HepG2 (cell line): Measurements from ENCODE around the gene THOC2. TPM values are rescaled to one million over a fixed set of nuclear protein-coding genes. Genes with fewer than 3 reads are reported as not detected.

ENCODE experiments used
- ATAC-seq: fragments of 200-7000 bp; cut with Tn5 transposase; 3 replicates; pipeline ENCODE4 v1.9.1; 2020; ENCODE audit warnings: mild to moderate bottlenecking, moderate library complexity
- BruUV-seq: library from RNA; stranded (reverse); fragments of 400-500 nt; replicated peaks from 2 replicates; lab custom pipeline; 2021; lab: Mats Ljungman, UMichigan
- CTCF ChIA-PET: fragments of 300-600 bp; formaldehyde crosslinking; extraction: SDS; loops from one replicate; lab custom pipeline; 2021; ENCODE audit warnings: low total read pairs, inconsistent platforms, low intra/inter-chr PET ratio; lab: Yijun Ruan, JAX
- POLR2A ChIA-PET: fragments of 350-600 bp; sonication (Branson Sonifier 250); formaldehyde crosslinking; loops from one replicate; lab custom pipeline; 2020; ENCODE audit warnings: antibody characterized with exemption, inconsistent platforms; lab: Yijun Ruan, JAX
- DNase-seq: peaks from one replicate; pipeline ENCODE4 v3.0.0-alpha.2; 2015; ENCODE audit warnings: low spot score
- FAIRE-seq: peaks from 3 replicates; lab custom pipeline; 2011; peaks lifted over from hg19 to GRCh38; lab: Jason Lieb, UNC
- H2AFZ ChIP-seq: one replicate; pipeline ENCODE4 v1.6.1; 2011; ENCODE audit warnings: low read length, inconsistent platforms
- H3K27ac ChIP-seq: fragments of 300-600 bp; 3 replicates; pipeline ENCODE4 v1.8.0; 2011; ENCODE audit warnings: mixed run types, mild to moderate bottlenecking, mixed read lengths, low read length, inconsistent platforms; ENCODE audit not compliant: insufficient read depth; ENCODE audit errors: extremely low read length
- H3K27me3 ChIP-seq, 2 experiments: fragments of 200-600 bp in 1 of 2; 2 replicates in 1 of 2; 3 replicates in 1 of 2; pipeline versions ENCODE4 v1.6.0 to v1.8.0; 2011; ENCODE audit warnings: low read length in 2 of 2, mild to moderate bottlenecking in 2 of 2, moderate library complexity in 2 of 2, inconsistent platforms in 1 of 2; ENCODE audit not compliant: insufficient read depth in 2 of 2, control insufficient read depth in 1 of 2
- H3K36me3 ChIP-seq, 2 experiments: fragments of 200-600 bp in 1 of 2; replicated peaks in 1 of 2; 2 replicates in 1 of 2; 3 replicates in 1 of 2; pipeline versions ENCODE4 v1.5.1 to v1.8.0; 2011; ENCODE audit warnings: low read length in 2 of 2, inconsistent platforms in 1 of 2; ENCODE audit not compliant: insufficient read depth in 2 of 2, control insufficient read depth in 1 of 2
- H3K4me1 ChIP-seq: 2 replicates; pipeline ENCODE4 v1.5.1; 2012; ENCODE audit warnings: low read length, inconsistent platforms; ENCODE audit not compliant: insufficient read depth
- H3K4me2 ChIP-seq: 2 replicates; pipeline ENCODE4 v1.6.0; 2011; ENCODE audit warnings: low read depth, low read length, inconsistent platforms
- H3K4me3 ChIP-seq, 3 experiments: fragments of 200-600 bp in 1 of 3; sonication (generic), shearing (Covaris generic) in 1 of 3; replicated peaks in 1 of 3; 2 replicates each; pipeline ENCODE4 v1.5.1; 2011 to 2016; ENCODE audit warnings: low read length in 3 of 3, inconsistent platforms in 2 of 3, low read depth in 2 of 3, mild to moderate bottlenecking in 2 of 3, control low read depth in 1 of 3, mixed read lengths in 1 of 3; ENCODE audit not compliant: insufficient read depth in 1 of 3
- H3K79me2 ChIP-seq: one replicate; pipeline ENCODE4 v1.6.1; 2011; ENCODE audit warnings: low read length, inconsistent platforms; ENCODE audit not compliant: insufficient read depth
- H3K9ac ChIP-seq: 2 replicates; pipeline ENCODE4 v1.6.0; 2011; ENCODE audit warnings: mild to moderate bottlenecking, low read depth, low read length, inconsistent platforms; ENCODE audit not compliant: insufficient read depth
- H3K9me3 ChIP-seq: 2 replicates; pipeline ENCODE4 v1.5.1; 2012; ENCODE audit warnings: mild to moderate bottlenecking, low read length
- H4K20me1 ChIP-seq: 2 replicates; pipeline ENCODE4 v1.6.0; 2011; ENCODE audit warnings: inconsistent platforms, mild to moderate bottlenecking, low read length, moderate library complexity; ENCODE audit not compliant: insufficient read depth
- ATF7 ChIP-seq, 2 experiments: fragments of 450-650 bp in 1 of 2; sonication (generic) in 1 of 2; formaldehyde crosslinking in 1 of 2; IDR thresholded peaks; 2 replicates each; pipeline versions ENCODE4 v1.4.0 to v1.6.1; 2016 to 2020; ENCODE audit warnings: antibody characterized with exemption in 1 of 2, mild to moderate bottlenecking in 1 of 2, missing genetic modification reagents in 1 of 2
- CBX2 ChIP-seq, 2 experiments: fragments of 200-600 bp in 1 of 2; sonication (generic); formaldehyde crosslinking in 1 of 2; IDR thresholded peaks; 2 replicates each; pipeline versions ENCODE4 v1.7.0 to v1.8.1; 2018 to 2022; ENCODE audit warnings: low read depth in 2 of 2, low read length in 1 of 2, mild to moderate bottlenecking in 1 of 2, missing genetic modification reagents in 1 of 2
- ETV6 ChIP-seq: sonication (generic); formaldehyde crosslinking; conservative IDR thresholded peaks from 2 replicates; pipeline ENCODE4 v1.4.0; 2020; ENCODE audit warnings: missing genetic modification reagents
- FOSL2 ChIP-seq: sonication (generic); formaldehyde crosslinking; IDR thresholded peaks from 2 replicates; pipeline ENCODE4 v1.4.0; 2020; ENCODE audit warnings: missing genetic modification reagents
- FOXJ3 ChIP-seq: sonication (generic); formaldehyde crosslinking; IDR thresholded peaks from 2 replicates; pipeline ENCODE4 v1.4.0; 2020; ENCODE audit warnings: missing genetic modification reagents, mild to moderate bottlenecking, borderline replicate concordance
- NFE2L1 ChIP-seq: sonication (generic); formaldehyde crosslinking; IDR thresholded peaks from 2 replicates; pipeline ENCODE4 v1.4.0; 2020; ENCODE audit warnings: missing genetic modification reagents, mild to moderate bottlenecking, borderline replicate concordance
- NFE2L2 ChIP-seq: fragments of 150-350 bp; IDR thresholded peaks from 2 replicates; pipeline ENCODE4 v1.6.1; 2014; ENCODE audit warnings: low read length
- NR1H2 ChIP-seq: sonication (generic); formaldehyde crosslinking; IDR thresholded peaks from 2 replicates; pipeline ENCODE4 v1.8.1; 2022; ENCODE audit warnings: low read depth, missing genetic modification reagents, borderline replicate concordance
- SMAD3 ChIP-seq: sonication (generic); formaldehyde crosslinking; IDR thresholded peaks from 2 replicates; pipeline ENCODE4 v1.4.0; 2020; ENCODE audit warnings: missing genetic modification reagents
- TMF1 ChIP-seq: sonication (generic); formaldehyde crosslinking; IDR thresholded peaks from 2 replicates; pipeline ENCODE4 v1.8.1; 2022; ENCODE audit warnings: low read depth, missing genetic modification reagents
- WGBS: methylation state at CpG from one replicate; pipeline ENCODE4 v1.1.6; 2017; ENCODE audit warnings: low lambda C conversion rate; 5-methylcytosine and 5-hydroxymethylcytosine counted together
- in situ Hi-C: cut with HindIII; loops from 2 replicates; pipeline ENCODE4 v1.10.0; 2017; ENCODE audit warnings: low pct_unique_long_range_greater_than_20kb; ENCODE audit not compliant: extremely low pct_ligation_motif_present
- intact Hi-C: fragments of 100-400 bp; cut with micrococcal nuclease; formaldehyde crosslinking; loops from one replicate; pipeline ENCODE4 v1.10.0; 2022; ENCODE audit not compliant: unreplicated experiment
- polyA plus RNA-seq, 8 experiments: library from polyadenylated mRNA; depleted of rRNA in 3 of 8; stranded (reverse) in 7 of 8; unstranded in 1 of 8; fragments of >200 nt; fragmentation: Illumina TruSeq in 4 of 8; extraction: Trizol in 4 of 8; gene quantifications; 2 replicates each; pipeline versions ENCODE4 v1.2.1 to v1.2.3, GENCODE V29; 2011 to 2016; ENCODE audit warnings: low read depth in 4 of 8, missing spikeins in 1 of 8, mixed read lengths in 1 of 8; ENCODE audit not compliant: insufficient read depth in 1 of 8
- total RNA-seq, 5 experiments: library from RNA; depleted of rRNA; stranded (reverse); fragments of >200 nt; fragmentation: Illumina TruSeq; extraction: Trizol; gene quantifications; 2 replicates each; pipeline ENCODE4 v1.2.3, GENCODE V29; 2016; ENCODE audit warnings: low read depth in 1 of 5
- TF ChIP-seq, protein P1 (sequence below): sonication (generic); formaldehyde crosslinking; IDR thresholded peaks from 2 replicates; pipeline ENCODE4 v1.5.1; 2020; ENCODE audit warnings: mild to moderate bottlenecking, missing genetic modification reagents, moderate library complexity
- TF ChIP-seq, protein P2 (sequence below): sonication (generic); formaldehyde crosslinking; IDR thresholded peaks from 2 replicates; pipeline ENCODE4 v1.5.0; 2020; ENCODE audit warnings: missing genetic modification reagents
- TF ChIP-seq, protein P3 (sequence below), 2 experiments: sonication (generic) in 1 of 2; formaldehyde crosslinking in 1 of 2; IDR thresholded peaks; 2 replicates each; pipeline versions ENCODE4 v1.4.0 to v1.6.1; 2016 to 2020; ENCODE audit warnings: borderline replicate concordance in 1 of 2, low read depth in 1 of 2, mild to moderate bottlenecking in 1 of 2, missing genetic modification reagents in 1 of 2

THOC2 gene
- total and polyA plus RNA-seq, 2 of the 13 experiments (the other 11 are each of a cell fraction or from before 2014, with no cell fraction given): 87.1 to 101 TPM

DNA sequence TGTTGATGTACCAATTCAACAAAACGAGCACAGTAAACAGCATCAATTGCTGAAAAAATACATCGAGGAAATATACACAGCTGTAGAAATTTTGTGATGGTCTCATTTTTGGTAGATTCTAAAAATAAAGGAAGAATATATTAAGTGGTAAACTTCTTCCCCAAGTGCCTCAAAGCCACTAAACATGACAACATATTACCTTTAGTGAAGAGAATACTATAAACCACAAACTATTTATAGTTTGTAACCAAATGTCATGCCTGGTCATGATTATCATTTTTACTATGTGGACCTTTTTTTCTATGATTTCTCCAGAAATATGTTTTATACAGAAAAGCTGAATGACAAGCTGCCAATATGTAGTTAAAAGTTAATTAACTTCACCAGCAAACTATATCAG lies 106.9 kb downstream of the THOC2 start (continued):
- TF ChIP-seq CBX2 (IDR thresholded peaks at IDR 0.05; ENCODE audit: low read depth, low read length): no peak
- TF ChIP-seq CBX2 (CRISPR knock-in tag; IDR thresholded peaks at IDR 0.05; ENCODE audit: low read depth): no peak
- no peak for TF ChIP-seq TMF1 (CRISPR knock-in tag)
- TF ChIP-seq FOXJ3 (CRISPR knock-in tag): no peak
- no peak for TF ChIP-seq ETV6

DNA sequence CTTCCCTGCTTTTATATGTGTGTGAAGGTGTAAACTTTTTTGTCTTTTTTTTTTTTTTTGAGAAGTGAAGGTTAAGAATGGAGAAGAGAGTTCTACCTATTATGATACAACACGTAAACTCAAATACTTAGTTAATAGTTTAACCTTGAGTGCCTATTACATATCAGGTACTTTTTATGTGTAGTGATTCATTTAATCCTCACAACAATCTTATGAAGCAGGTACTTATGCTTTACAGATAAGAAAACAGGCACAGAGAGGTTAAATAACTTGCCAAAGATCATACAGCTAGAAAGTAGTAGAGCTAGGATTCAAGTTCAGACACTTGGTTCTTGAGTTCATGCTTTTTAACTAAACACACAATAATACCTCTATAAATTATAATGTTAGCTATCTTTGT lies 107.4 kb downstream of the THOC2 start:
- WGBS: 100% methylated on average over 1 of the region's 1 CpG
- H3K36me3 ChIP-seq: peaks cover 4 to 32% of the 10 kb centered on the region in 2 experiments; a peak in 4 of 5 replicates
- no TSS peak for BruUV-seq
- TF ChIP-seq, protein P1, sequence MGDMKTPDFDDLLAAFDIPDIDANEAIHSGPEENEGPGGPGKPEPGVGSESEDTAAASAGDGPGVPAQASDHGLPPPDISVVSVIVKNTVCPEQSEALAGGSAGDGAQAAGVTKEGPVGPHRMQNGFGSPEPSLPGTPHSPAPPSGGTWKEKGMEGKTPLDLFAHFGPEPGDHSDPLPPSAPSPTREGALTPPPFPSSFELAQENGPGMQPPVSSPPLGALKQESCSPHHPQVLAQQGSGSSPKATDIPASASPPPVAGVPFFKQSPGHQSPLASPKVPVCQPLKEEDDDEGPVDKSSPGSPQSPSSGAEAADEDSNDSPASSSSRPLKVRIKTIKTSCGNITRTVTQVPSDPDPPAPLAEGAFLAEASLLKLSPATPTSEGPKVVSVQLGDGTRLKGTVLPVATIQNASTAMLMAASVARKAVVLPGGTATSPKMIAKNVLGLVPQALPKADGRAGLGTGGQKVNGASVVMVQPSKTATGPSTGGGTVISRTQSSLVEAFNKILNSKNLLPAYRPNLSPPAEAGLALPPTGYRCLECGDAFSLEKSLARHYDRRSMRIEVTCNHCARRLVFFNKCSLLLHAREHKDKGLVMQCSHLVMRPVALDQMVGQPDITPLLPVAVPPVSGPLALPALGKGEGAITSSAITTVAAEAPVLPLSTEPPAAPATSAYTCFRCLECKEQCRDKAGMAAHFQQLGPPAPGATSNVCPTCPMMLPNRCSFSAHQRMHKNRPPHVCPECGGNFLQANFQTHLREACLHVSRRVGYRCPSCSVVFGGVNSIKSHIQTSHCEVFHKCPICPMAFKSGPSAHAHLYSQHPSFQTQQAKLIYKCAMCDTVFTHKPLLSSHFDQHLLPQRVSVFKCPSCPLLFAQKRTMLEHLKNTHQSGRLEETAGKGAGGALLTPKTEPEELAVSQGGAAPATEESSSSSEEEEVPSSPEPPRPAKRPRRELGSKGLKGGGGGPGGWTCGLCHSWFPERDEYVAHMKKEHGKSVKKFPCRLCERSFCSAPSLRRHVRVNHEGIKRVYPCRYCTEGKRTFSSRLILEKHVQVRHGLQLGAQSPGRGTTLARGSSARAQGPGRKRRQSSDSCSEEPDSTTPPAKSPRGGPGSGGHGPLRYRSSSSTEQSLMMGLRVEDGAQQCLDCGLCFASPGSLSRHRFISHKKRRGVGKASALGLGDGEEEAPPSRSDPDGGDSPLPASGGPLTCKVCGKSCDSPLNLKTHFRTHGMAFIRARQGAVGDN (CRISPR knock-in tag): no peak
- TF ChIP-seq, protein P2, sequence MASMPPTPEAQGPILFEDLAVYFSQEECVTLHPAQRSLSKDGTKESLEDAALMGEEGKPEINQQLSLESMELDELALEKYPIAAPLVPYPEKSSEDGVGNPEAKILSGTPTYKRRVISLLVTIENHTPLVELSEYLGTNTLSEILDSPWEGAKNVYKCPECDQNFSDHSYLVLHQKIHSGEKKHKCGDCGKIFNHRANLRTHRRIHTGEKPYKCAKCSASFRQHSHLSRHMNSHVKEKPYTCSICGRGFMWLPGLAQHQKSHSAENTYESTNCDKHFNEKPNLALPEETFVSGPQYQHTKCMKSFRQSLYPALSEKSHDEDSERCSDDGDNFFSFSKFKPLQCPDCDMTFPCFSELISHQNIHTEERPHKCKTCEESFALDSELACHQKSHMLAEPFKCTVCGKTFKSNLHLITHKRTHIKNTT (CRISPR knock-in tag): no peak
- TF ChIP-seq SMAD3 (no peak), NFE2L2 (no peak), CBX2 (IDR thresholded peaks at IDR 0.05; ENCODE audit: low read depth, low read length) (no peak), CBX2 (CRISPR knock-in tag; IDR thresholded peaks at IDR 0.05; ENCODE audit: low read depth) (no peak), FOSL2 (no peak), NR1H2 (CRISPR knock-in tag) (no peak), ATF7 (IDR thresholded peaks at IDR 0.05) (no peak), ATF7 (CRISPR knock-in tag; IDR thresholded peaks at IDR 0.05) (no peak), NFE2L1 (CRISPR knock-in tag) (no peak)
- TF ChIP-seq, protein P3, sequence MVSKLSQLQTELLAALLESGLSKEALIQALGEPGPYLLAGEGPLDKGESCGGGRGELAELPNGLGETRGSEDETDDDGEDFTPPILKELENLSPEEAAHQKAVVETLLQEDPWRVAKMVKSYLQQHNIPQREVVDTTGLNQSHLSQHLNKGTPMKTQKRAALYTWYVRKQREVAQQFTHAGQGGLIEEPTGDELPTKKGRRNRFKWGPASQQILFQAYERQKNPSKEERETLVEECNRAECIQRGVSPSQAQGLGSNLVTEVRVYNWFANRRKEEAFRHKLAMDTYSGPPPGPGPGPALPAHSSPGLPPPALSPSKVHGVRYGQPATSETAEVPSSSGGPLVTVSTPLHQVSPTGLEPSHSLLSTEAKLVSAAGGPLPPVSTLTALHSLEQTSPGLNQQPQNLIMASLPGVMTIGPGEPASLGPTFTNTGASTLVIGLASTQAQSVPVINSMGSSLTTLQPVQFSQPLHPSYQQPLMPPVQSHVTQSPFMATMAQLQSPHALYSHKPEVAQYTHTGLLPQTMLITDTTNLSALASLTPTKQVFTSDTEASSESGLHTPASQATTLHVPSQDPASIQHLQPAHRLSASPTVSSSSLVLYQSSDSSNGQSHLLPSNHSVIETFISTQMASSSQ (IDR thresholded peaks at IDR 0.05; ENCODE audit: low read depth): no peak
- TF ChIP-seq, protein P3 (CRISPR knock-in tag; IDR thresholded peaks at IDR 0.05; ENCODE audit: borderline replicate concordance): no peak

More for the DNA sequence above, 107.4 kb downstream of the THOC2 start:
- intact Hi-C loops (no loop called here), in situ Hi-C loops (no loop called here)
- Histone ChIP-seq H3K27me3 (no peaks in the 10 kb centered on the region), H3K9me3 (no peaks in the 10 kb centered on the region), H2AFZ (no peak overlapping the region), H3K27ac (no peak overlapping the region), H4K20me1 (no peaks in the 10 kb centered on the region), H3K4me1 (no peaks in the 10 kb centered on the region), H3K4me3 (no peak overlapping the region), H3K79me2 (no peaks in the 10 kb centered on the region), H3K9ac (no peak overlapping the region), H3K4me2 (no peak overlapping the region)
- CTCF ChIA-PET: no interaction called here
- POLR2A ChIA-PET: no interaction called here
- ATAC-seq: no peak
- no peak for FAIRE-seq
- no peak for DNase-seq
